PFSK-1 (cell line): ENCODE data around the gene RAD51B.

Experiments
- POLR2AphosphoS5 ChIP-seq: IDR thresholded peaks from 2 replicates; pipeline ENCODE4 v1.6.1; 2012; ENCODE audit warnings: low read depth, mild to moderate bottlenecking, control low read depth, low read length, moderate library complexity
- REST ChIP-seq, 2 experiments: IDR thresholded peaks; 2 replicates each; pipeline versions ENCODE4 v1.6.1 to v1.8.0; 2011 to 2012; ENCODE audit warnings: low read depth in 2 of 2, low read length in 2 of 2, control low read depth in 1 of 2, inconsistent platforms in 1 of 2, mild to moderate bottlenecking in 1 of 2, moderate library complexity in 1 of 2; ENCODE audit not compliant: insufficient read depth in 1 of 2
- SIN3A ChIP-seq: IDR thresholded peaks from 2 replicates; pipeline ENCODE4 v1.6.1; 2012; ENCODE audit warnings: mild to moderate bottlenecking, low read length, moderate library complexity, borderline replicate concordance; ENCODE audit not compliant: insufficient read depth

GRCh38 chr14:68032154-68032553 is 212.6 kb downstream of the RAD51B start:
- TF ChIP-seq POLR2AphosphoS5 (no peak), REST (IDR thresholded peaks at IDR 0.05; ENCODE audit: insufficient read depth in 1 of 2, low read depth in 2 of 2, low read length in 2 of 2) (no peak), SIN3A (no peak)
